Measurements from ENCODE around the gene KCNN2. TPM values are rescaled to one million over a fixed set of nuclear protein-coding genes. Genes with fewer than 3 reads are reported as not detected.

KCNN2 gene
- total and polyA plus RNA-seq, 2 of the 8 experiments (the other 6 are each of a cell fraction or from before 2014, with no cell fraction given) = 13.1 to 18.6 TPM

GRCh38 chr5:114360816-114361723, 800 bp upstream of the KCNN2 start (continued):
- TF ChIP-seq CEBPB (IDR thresholded peaks at IDR 0.05; ENCODE audit: low read depth, low read length) (no peak), ATF2 (IDR thresholded peaks at IDR 0.05; ENCODE audit: low read length) (no peak), SP1 (IDR thresholded peaks at IDR 0.05; ENCODE audit: low read depth, low read length) (no peak), SUZ12 (IDR thresholded peaks at IDR 0.05; ENCODE audit: low read length) (no peak), RFX5 (IDR thresholded peaks at IDR 0.05; ENCODE audit: borderline replicate concordance, low read depth, low read length) (no peak), JUND (IDR thresholded peaks at IDR 0.05; ENCODE audit: low read length) (peak; percentile 8; the same call in 1 of the 2 replicates), CTBP2 (IDR thresholded peaks at IDR 0.05; ENCODE audit: borderline replicate concordance, insufficient read depth, insufficient read length, low read length) (peak; percentile 66), BCL11A (IDR thresholded peaks at IDR 0.05; ENCODE audit: low read depth in 2 of 2, low read length in 2 of 2) (no peak), KDM5A (IDR thresholded peaks at IDR 0.05; ENCODE audit: low read length) (no peak), ASH2L (IDR thresholded peaks at IDR 0.05; ENCODE audit: low read length) (peak; percentile 42), NRF1 (IDR thresholded peaks at IDR 0.05; ENCODE audit: low read depth, low read length) (no peak), CHD2 (IDR thresholded peaks at IDR 0.05; ENCODE audit: low read length) (no peak), HDAC2 (IDR thresholded peaks at IDR 0.05; ENCODE audit: borderline replicate concordance in 1 of 2, low read depth in 2 of 2, low read length in 2 of 2) (0 out of 4 replicates have a peak, but pooled peaks have one; percentile 6 to 14), RAD21 (IDR thresholded peaks at IDR 0.05 in 1 of 2, conservative IDR thresholded peaks at IDR 0.05 in 1 of 2; ENCODE audit: low read depth in 2 of 2, low read length in 2 of 2) (peak; percentile 70 to 81), ZNF274 (IDR thresholded peaks at IDR 0.05; ENCODE audit: borderline replicate concordance, extremely low read depth, low read length) (no peak), SP4 (IDR thresholded peaks at IDR 0.05; ENCODE audit: low read length) (0 out of 2 replicates have a peak, but pooled peaks have one; percentile 44), PHF8 (conservative IDR thresholded peaks at IDR 0.05; ENCODE audit: low read depth, low read length) (peak; percentile 42), TAF1 (IDR thresholded peaks at IDR 0.05; ENCODE audit: low read depth, low read length) (peak; percentile 60), CBX5 (IDR thresholded peaks at IDR 0.05; ENCODE audit: low read depth, low read length) (no peak), BRCA1 (IDR thresholded peaks at IDR 0.05; ENCODE audit: low read depth, low read length) (no peak), EZH2 (IDR thresholded peaks at IDR 0.05; ENCODE audit: low read depth, low read length, severe bottlenecking) (no peak), KDM4A (IDR thresholded peaks at IDR 0.05; ENCODE audit: low read depth, low read length, severe bottlenecking) (no peak)
